IPS-11a (cell line): ENCODE data around the gene SPAG4.

Source experiments
- H3K4me3 ChIP-seq: one replicate; pipeline ENCODE4 v1.5.1; 2013; ENCODE audit warnings: low read depth, low read length, control low read depth

SPAG4 gene

GRCh38 chr20:35619196-35620095 lies 3.8 kb downstream of the SPAG4 start:
- H3K4me3 ChIP-seq = peak overlapping the region; percentile 47

DNA sequence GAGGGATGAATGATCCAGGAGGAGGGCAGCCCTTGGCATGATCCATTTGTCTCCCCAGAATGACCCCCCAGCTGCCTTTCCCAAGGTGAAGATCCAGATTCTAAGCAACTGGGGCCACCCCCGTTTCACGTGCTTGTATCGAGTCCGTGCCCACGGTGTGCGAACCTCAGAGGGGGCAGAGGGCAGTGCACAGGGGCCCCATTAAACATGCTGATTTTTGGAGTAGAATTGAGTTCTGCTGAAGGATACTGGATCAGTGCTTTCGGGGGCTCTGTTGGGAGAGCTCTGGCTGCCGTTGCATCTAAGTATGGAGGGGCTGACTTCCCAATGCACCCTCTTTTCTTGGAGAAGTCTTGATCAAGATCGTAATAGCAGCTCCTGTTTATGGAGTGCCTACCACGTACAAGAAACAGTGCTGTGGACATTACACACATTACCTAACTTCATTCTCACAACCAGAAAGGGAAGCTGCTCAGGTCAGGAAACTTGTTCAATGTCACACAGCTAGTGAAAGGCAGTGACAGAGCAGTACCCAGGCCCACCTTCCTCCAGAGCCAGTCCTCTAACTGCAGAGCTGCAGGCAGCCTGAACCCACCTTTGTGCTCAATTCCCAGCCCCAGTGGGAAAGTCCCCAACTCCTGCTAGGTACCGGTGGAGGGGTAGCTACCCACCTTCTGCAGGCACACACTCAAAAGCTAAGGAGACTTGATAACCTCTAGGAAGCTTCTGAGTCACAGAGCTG lies 5.4 kb downstream of the SPAG4 start:
- H3K4me3 ChIP-seq = no peak overlapping the region

GRCh38 chr20:35621560-35621946 lies 5.9 kb downstream of the SPAG4 start:
- no peak overlapping the region for H3K4me3 ChIP-seq

DNA sequence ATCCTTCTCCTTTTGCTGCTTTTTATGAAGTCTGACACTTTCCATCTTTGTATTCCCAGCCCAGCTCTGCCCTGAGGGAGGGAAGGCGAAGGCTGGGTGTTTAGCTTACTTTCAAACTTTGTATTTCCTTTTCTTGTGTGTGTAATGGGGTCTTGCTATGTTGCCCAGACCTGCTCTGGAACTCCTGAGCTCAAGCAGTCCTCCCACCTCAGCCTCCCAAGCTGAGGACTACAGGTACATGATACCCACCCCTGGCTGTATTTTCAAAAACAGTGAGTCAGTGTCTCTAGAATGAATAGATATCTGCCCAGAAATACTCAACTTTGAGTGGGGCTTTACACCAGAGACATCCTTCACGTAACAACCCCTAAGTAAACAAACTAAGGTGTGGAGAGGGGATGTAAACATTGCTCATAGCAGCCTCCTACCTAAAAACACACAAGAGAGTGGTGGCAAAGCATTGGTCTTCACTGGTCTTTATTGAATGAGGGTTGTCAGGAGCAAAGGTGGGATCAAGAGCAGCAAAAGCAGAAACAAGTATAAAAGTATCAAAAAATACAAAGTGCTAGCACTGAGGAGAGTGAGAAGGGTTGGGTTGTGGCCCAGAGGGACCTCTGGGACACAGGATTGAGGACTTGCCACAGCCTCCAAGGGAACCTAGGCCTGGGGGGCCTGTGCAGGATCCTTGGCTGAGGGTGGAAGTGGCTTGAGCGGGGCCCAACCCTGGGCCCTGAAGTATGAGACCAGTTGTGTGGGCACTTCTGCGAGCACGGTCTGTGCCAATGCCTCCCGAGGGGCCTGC lies 10.2 kb downstream of the SPAG4 start:
- no peak overlapping the region for H3K4me3 ChIP-seq

DNA sequence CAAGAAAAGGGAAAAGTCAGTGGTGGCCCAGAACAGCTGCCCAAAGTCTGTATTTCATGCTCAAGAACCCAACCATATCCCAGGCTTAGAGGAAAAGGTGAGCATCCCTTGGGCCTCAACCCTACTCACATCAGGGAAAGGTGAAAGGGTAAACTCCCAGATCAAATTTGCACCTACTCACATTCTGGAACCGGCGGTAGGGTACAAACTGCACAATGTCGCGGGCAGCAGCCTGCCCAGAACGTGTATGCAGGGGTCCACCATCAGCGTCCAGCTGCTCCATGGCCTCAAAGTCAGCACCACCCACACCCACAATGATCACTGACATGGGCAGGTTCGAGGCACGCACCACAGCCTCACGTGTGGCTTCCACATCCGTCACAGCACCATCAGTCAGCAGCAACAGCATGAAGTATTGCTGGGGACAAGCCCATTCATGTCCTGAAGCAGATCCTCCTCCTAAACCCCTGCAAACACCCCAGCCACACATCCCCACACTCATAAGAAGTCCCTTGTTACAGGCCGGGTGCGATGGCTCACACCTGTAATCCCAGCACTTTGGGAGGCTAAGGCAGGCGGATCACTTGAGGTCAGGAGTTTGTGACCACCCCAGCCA lies 10.9 kb downstream of the SPAG4 start:
- no peak overlapping the region for H3K4me3 ChIP-seq

DNA sequence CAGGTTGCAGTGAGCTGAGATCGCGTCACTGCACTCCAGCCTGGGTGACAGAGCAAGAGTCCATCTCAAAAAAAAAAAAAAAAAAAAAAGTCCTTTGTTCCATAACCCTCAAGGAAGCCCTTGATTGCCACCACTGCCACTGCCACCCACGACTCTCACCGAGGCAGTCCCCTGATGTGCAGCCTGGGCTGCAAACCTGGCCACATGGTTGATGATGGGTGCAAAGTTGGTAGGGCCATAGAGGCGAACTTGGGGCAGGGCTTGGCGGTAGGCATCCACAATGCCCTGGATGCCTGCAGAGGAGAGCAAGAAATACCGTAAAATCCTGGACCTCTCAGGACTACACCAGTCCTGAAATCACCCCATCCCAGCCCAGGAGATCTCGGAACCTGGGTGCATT lies 11.5 kb downstream of the SPAG4 start:
- no peak overlapping the region for H3K4me3 ChIP-seq

DNA sequence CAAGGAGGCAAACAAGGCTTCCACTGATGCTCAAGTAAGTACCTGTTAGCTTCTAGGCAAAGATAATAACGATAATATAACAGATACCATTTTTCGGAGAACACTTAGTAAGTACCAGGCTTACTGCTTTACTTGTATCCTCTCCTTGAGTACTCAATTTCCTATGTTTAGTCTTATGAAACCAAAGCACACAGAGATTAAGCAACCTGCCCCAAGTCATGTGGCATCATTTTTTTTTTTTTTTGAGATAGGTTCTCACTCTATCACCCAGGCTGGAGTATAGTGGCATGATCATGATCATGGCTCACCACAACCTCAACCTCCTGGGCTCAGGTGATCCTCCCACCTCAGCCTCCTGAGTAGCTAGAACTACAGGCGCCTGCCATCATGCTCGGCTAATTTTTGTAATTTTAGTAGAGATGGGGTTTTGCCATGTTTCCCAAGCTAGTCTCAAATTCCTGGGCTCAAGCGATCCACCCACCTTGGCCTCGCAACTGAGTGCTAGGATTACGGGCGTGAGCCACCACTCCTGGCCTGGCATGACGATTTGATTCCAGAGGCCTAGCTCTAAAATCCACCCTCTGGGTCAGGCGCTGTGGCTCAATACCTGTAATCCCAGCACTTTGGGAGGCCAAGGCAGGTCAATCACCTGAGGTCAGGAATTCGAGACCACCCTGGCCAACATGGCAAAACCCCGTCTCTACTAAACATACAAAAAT lies 14.0 kb downstream of the SPAG4 start:
- no peak overlapping the region for H3K4me3 ChIP-seq

DNA sequence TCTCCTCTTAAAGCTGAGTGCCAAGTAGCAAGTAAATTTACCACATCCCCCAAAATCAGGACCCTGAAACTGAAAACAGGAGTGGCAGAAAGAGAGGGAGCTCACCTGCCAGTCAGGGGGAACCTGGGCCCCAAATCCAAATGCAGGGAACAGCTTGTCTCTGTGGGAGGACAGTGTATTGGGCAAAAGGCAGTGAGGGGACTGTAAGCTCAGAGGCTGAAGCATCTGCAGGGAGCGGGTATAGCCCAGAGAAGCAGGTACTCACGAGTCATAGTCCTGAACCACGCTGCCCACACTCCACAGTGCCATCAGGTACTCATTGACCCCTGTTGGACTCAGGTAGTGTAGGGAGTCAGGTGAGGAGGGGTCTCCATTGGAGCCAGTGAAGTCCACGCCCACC lies 15.0 kb downstream of the SPAG4 start:
- no peak overlapping the region for H3K4me3 ChIP-seq

DNA sequence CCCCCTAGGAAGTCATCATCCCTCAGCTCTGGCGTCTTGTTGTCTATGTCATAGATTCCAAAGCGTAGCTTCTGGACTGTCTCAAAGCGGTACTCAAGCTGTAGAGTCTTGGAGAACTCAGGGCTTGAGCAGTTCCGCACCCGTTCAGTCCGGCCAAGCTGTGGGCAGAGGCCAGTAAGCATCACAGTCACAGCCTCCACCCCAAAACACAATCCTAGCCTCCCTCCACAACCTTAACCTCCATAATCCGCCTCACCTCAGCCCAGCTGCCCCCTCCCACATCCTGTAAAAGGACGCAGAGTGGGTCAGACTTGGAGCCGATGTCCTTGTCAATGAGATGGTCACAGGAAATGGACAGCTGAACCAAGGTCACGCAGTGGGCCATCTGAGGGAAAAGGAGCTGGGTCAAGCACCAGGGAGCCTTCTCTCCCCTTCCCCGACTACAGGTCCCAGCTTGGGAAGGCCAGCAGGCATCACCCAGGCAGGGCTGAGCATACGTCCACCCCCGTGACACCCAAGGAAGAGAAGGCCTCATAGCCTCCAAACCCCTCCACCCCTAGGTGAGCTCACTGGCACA lies 17.0 kb downstream of the SPAG4 start:
- no peak overlapping the region for H3K4me3 ChIP-seq

- H3K4me3 ChIP-seq = no peak overlapping the region
Observed at GRCh38 chr20:35635652-35636051, 20.0 kb downstream of the SPAG4 start.

DNA sequence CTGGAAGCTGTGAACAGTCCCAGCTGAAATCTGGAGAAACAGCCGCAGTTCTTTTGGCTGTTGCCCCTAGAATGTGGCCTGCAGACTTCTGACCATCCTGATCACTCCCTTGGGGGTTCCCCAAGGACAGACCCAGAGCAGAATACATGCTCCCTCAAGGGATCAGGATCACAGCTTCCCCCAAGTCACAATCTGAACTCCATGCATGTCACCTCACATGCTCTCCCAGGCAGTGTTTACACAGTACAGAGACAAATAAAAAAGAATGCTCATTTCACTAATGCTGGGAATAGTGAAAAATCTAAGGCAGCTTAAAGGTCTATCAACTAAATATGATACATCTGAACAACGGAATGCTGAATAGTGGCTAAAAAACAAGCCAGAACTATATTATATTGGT lies 20.5 kb downstream of the SPAG4 start:
- H3K4me3 ChIP-seq = no peak overlapping the region

- H3K4me3 ChIP-seq = no peak overlapping the region
Observed at GRCh38 chr20:35637276-35637675, 21.6 kb downstream of the SPAG4 start.

GRCh38 chr20:35638751-35639150 lies 23.1 kb downstream of the SPAG4 start:
- H3K4me3 ChIP-seq = no peak overlapping the region

- H3K4me3 ChIP-seq = no peak overlapping the region
Observed at GRCh38 chr20:35640724-35641123, 25.1 kb downstream of the SPAG4 start.

DNA sequence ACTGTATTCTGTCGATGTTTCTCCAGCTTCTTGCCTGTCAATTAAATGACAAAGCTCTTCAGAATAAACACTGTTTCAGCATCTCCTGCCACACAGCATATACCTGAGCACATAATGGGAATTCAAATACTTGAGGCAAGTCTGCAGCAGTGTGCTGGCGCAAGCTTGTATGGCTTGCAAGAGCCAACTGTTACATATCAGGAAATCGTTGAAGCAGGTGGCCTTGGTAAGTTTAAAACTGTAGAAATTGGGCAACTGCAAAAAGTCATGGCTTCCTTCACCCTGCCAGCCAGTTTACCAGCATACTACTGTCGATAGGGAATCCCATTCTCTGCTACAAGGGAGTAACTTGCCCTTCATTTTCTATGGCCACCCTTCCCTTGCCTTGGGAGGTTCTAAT lies 26.1 kb downstream of the SPAG4 start:
- no peak overlapping the region for H3K4me3 ChIP-seq

DNA sequence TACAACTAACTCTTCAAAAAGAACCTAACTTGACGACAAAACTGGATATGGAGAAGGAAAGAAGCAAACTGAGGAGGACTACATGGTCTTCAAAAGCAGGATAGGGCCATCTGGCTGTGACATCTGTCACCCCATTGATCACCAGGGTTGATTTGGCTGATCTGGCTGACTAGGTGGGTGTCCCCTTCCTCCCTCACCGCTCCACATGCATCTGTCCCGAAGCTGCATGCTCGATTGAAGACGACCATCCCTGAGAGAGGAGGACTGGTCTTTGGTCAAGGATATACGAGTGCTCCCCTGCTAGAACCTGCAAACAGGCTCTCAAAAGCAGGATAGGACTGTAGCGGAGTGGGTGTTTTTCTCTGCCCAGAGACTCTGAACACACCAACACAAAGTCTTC lies 27.4 kb downstream of the SPAG4 start:
- H3K4me3 ChIP-seq = no peak overlapping the region

DNA sequence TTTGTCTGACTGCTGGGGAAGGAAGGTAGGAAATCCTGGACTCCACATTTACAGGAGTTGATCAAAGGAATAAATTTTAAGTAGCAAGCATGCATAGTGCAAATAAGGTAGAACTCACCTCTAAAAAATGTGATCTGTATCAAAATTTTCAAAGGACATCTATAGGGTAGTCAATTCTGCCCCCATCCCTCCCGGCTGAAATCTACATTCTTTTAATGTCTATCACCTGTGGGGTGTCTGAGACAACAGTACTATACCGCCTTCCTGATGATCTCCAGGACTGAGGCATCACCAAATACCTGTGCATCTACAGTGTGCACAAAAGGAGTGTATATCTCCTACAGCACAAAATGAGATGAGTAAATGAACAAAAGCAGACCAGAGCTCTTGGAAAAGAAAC lies 29.2 kb downstream of the SPAG4 start:
- no peak overlapping the region for H3K4me3 ChIP-seq

- no peak overlapping the region for H3K4me3 ChIP-seq
Observed at GRCh38 chr20:35648836-35649235, 33.2 kb downstream of the SPAG4 start.

DNA sequence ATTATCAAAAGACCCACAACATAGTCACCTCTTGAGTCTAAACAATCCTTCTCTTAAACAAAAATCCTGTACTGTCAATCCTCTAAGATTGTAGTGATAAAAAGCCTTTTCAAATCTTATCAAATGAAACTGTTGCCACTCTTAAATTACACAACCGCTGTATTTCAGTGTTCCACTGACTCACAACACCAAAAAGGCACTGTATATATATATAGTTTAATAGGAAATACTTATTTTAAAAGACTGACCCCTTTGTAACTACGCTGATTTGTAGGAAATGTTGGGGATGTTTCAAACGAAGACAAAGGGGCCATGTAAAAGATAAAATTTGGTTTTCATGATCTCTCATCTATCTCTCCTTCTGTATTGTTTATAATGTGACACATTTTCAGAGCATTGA lies 35.0 kb downstream of the SPAG4 start:
- H3K4me3 ChIP-seq = no peak overlapping the region

- H3K4me3 ChIP-seq = no peak overlapping the region
Observed at GRCh38 chr20:35651958-35652357, 36.3 kb downstream of the SPAG4 start.
